ENCODE data around the gene IGFL2. TPM values are rescaled to one million over a fixed set of nuclear protein-coding genes. Genes with fewer than 3 reads are reported as not detected.

Gene IGFL2
- total and polyA plus RNA-seq, 2 experiments from 2014 or later: not detected

DNA sequence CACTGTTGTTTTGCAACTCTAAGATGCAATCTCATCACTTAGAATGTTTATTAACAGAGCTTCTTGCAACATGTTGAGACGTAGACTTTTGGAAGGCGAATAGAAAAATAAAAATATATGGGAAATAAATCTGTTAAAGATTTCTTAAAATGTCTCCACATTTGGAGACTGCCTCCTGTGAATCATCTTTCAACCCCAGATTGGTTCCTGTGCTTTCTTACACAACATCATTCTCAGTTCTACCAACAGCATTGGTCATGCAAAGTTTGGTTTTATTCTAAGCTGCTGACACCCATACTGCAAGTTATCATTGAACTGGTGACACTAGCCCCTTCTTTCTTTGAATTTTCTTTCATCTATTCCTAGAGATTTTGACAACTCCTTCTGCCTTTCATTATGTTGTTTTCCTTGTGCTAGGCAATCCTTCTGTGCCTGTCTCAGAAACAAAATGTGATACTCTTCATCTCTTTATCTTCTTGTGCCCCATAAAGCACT is 21.9 kb upstream of the IGFL2 start (continued):
- TF ChIP-seq, protein P1, sequence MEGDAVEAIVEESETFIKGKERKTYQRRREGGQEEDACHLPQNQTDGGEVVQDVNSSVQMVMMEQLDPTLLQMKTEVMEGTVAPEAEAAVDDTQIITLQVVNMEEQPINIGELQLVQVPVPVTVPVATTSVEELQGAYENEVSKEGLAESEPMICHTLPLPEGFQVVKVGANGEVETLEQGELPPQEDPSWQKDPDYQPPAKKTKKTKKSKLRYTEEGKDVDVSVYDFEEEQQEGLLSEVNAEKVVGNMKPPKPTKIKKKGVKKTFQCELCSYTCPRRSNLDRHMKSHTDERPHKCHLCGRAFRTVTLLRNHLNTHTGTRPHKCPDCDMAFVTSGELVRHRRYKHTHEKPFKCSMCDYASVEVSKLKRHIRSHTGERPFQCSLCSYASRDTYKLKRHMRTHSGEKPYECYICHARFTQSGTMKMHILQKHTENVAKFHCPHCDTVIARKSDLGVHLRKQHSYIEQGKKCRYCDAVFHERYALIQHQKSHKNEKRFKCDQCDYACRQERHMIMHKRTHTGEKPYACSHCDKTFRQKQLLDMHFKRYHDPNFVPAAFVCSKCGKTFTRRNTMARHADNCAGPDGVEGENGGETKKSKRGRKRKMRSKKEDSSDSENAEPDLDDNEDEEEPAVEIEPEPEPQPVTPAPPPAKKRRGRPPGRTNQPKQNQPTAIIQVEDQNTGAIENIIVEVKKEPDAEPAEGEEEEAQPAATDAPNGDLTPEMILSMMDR (conservative IDR thresholded peaks at IDR 0.05; ENCODE audit: low read depth in 2 of 2): no peak
- TF ChIP-seq CREB1 (CRISPR knock-in tag; IDR thresholded peaks at IDR 0.05; ENCODE audit: low read depth) (no peak), ZNF114 (CRISPR knock-in tag; IDR thresholded peaks at IDR 0.05) (no peak), EZH2phosphoT487 (IDR thresholded peaks at IDR 0.05; ENCODE audit: unreplicated experiment) (no peak), JUNB (IDR thresholded peaks at IDR 0.05; ENCODE audit: unreplicated experiment) (no peak), EZH2 (IDR thresholded peaks at IDR 0.05; ENCODE audit: low read depth, unreplicated experiment) (no peak)

DNA sequence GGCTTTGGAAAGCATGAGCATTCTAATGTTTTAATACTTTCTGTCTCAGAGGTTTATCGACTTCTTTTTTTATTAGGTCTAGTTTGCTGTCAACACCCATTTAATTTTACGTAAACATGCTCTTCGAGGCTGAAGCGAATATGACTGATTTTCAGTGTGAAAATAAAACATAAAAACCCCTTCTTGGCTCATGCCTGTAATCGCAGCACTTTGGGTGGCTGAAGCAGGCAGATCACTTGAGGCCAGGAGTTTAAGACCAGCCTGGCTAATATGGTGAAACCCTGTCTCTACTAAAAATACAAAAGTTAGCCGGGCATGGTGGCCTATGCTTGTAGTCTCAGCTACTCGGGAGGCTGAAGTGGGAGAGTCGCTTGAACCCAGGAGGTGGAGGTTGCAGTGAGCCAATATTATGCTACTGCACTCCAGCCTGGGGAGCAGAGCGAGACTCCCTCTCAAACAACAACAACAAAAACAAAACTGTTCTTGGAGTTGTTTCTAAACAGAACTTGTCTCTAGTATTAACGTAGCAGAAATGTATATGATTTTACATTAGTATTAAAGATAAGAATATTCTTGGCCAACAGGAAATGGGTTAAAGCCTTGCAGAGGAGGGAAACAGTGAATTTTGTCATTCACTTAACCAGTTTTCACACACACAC is 16.4 kb upstream of the IGFL2 start:
- DNase-seq (ENCODE audit: low spot score) (no peak), ATAC-seq (no peak)
- Mint-ChIP-seq H3K36me3 (ENCODE audit: low read depth) (peaks cover 26% of the 10 kb centered on the region), H3K4me3 (peak overlapping the region; percentile 55; the same call in 1 of the 3 replicates), H3K27ac (no peak overlapping the region), H3K27me3 (ENCODE audit: insufficient read depth, low read depth, poor library complexity) (peaks cover 15% of the 10 kb centered on the region), H3K9me3 (peaks cover 33% of the 10 kb centered on the region), H3K4me1 (peaks cover 22% of the 10 kb centered on the region)
- Histone ChIP-seq H3K9me2 (ENCODE audit: insufficient read depth) (peaks cover 16% of the 10 kb centered on the region), H3K4me2 (peak overlapping the region; percentile 39), H3K27ac (ENCODE audit: low read depth) (peak overlapping the region; percentile 88), H3K4me3 (peak overlapping the region; percentile 21), H3K27me3 (ENCODE audit: insufficient read depth) (no peaks in the 10 kb centered on the region), H3K79me2 (replicated peaks; ENCODE audit: insufficient read depth) (no peaks in the 10 kb centered on the region), H2AFZ (no peak overlapping the region), H4K20me1 (replicated peaks; ENCODE audit: insufficient read depth) (no peaks in the 10 kb centered on the region), H3K4me1 (ENCODE audit: insufficient read depth) (no peaks in the 10 kb centered on the region; the same call in 1 of the 2 replicates), H3F3A (replicated peaks; ENCODE audit: low read depth) (no peaks in the 10 kb centered on the region), H3K36me3 (ENCODE audit: insufficient read depth) (no peaks in the 10 kb centered on the region)
- TF ChIP-seq, protein P2, sequence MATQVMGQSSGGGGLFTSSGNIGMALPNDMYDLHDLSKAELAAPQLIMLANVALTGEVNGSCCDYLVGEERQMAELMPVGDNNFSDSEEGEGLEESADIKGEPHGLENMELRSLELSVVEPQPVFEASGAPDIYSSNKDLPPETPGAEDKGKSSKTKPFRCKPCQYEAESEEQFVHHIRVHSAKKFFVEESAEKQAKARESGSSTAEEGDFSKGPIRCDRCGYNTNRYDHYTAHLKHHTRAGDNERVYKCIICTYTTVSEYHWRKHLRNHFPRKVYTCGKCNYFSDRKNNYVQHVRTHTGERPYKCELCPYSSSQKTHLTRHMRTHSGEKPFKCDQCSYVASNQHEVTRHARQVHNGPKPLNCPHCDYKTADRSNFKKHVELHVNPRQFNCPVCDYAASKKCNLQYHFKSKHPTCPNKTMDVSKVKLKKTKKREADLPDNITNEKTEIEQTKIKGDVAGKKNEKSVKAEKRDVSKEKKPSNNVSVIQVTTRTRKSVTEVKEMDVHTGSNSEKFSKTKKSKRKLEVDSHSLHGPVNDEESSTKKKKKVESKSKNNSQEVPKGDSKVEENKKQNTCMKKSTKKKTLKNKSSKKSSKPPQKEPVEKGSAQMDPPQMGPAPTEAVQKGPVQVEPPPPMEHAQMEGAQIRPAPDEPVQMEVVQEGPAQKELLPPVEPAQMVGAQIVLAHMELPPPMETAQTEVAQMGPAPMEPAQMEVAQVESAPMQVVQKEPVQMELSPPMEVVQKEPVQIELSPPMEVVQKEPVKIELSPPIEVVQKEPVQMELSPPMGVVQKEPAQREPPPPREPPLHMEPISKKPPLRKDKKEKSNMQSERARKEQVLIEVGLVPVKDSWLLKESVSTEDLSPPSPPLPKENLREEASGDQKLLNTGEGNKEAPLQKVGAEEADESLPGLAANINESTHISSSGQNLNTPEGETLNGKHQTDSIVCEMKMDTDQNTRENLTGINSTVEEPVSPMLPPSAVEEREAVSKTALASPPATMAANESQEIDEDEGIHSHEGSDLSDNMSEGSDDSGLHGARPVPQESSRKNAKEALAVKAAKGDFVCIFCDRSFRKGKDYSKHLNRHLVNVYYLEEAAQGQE (IDR thresholded peaks at IDR 0.05; ENCODE audit: unreplicated experiment): no peak
- TF ChIP-seq, protein P1 (conservative IDR thresholded peaks at IDR 0.05; ENCODE audit: low read depth in 2 of 2): no peak
- no peak for TF ChIP-seq CREB1 (CRISPR knock-in tag; IDR thresholded peaks at IDR 0.05; ENCODE audit: low read depth)
- TF ChIP-seq EZH2 (IDR thresholded peaks at IDR 0.05; ENCODE audit: low read depth, unreplicated experiment): no peak
- no peak for TF ChIP-seq NANOG (IDR thresholded peaks at IDR 0.05; ENCODE audit: borderline replicate concordance)
- no peak for TF ChIP-seq ZNF114 (CRISPR knock-in tag; IDR thresholded peaks at IDR 0.05)
- no peak for TF ChIP-seq EZH2phosphoT487 (IDR thresholded peaks at IDR 0.05; ENCODE audit: unreplicated experiment)
- TF ChIP-seq POLR2AphosphoS5 (IDR thresholded peaks at IDR 0.05; ENCODE audit: low read depth): no peak
- no peak for TF ChIP-seq JUNB (IDR thresholded peaks at IDR 0.05; ENCODE audit: unreplicated experiment)
- no peak for TF ChIP-seq STAT1 (IDR thresholded peaks at IDR 0.05; ENCODE audit: unreplicated experiment)
